Epithelial cell of proximal tubule (primary cell): ENCODE measurements around the gene SRSF8. TPM values are rescaled to one million over a fixed set of nuclear protein-coding genes. Genes with fewer than 3 reads are reported as not detected.

ENCODE experiments used
- DNase-seq: peaks from one replicate; pipeline ENCODE4 v3.0.0-alpha.2; 2011; ENCODE audit warnings: low read depth
- H3K4me3 ChIP-seq: 2 replicates; pipeline ENCODE4 v1.5.1; 2011; ENCODE audit warnings: low read depth, mild to moderate bottlenecking, low read length
- total RNA-seq: library from RNA; depleted of rRNA; stranded (reverse); fragments of >200 nt; gene quantifications from 2 replicates; pipeline ENCODE4 v1.2.3, GENCODE V29; 2015
- TF ChIP-seq, protein P1 (sequence below): conservative IDR thresholded peaks from 2 replicates; pipeline ENCODE4 v1.5.1; 2012; ENCODE audit warnings: low read depth, mild to moderate bottlenecking, low read length

SRSF8 gene
- total RNA-seq, 1 donor from 2014 or later = 16.9 TPM

DNA sequence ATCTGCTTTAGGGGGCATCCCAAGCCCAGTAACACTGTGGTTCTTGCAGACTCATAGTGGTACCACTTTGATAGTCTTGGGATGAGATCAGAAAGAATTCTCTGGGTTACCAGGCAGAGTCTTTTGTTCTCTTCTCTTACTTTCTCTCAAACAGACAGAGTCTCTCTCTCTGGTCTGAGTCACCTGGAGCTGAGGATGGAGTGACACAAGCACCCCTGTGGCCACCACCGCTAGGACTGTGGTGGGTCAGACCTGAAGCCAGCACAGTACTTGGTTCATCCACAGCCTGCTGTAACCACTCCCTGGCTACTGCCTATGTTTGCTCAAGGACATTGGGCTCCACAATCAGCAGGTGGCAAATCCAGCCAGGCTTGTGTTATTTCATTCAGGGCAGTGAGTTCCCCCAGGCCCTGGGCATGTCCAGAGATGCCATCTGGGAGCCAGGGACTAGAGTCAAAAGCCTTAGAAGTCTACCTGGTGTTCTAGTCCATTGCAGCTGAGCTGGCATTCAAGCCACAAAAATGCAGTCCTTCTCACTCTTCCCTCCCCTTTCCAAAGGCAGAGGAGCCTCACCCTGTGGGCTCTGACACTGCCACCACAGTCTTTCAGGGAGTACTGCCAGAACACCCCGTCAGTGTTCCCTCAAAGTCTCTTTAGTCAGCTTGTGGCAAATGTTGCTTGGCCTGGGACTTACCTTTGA lies 52.8 kb downstream of the SRSF8 start:
- TF ChIP-seq, protein P1, sequence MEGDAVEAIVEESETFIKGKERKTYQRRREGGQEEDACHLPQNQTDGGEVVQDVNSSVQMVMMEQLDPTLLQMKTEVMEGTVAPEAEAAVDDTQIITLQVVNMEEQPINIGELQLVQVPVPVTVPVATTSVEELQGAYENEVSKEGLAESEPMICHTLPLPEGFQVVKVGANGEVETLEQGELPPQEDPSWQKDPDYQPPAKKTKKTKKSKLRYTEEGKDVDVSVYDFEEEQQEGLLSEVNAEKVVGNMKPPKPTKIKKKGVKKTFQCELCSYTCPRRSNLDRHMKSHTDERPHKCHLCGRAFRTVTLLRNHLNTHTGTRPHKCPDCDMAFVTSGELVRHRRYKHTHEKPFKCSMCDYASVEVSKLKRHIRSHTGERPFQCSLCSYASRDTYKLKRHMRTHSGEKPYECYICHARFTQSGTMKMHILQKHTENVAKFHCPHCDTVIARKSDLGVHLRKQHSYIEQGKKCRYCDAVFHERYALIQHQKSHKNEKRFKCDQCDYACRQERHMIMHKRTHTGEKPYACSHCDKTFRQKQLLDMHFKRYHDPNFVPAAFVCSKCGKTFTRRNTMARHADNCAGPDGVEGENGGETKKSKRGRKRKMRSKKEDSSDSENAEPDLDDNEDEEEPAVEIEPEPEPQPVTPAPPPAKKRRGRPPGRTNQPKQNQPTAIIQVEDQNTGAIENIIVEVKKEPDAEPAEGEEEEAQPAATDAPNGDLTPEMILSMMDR = no peak
- DNase-seq = no peak
- H3K4me3 ChIP-seq = no peak overlapping the region

Other genes starting within 250 kb of the SRSF8 start
- 37.0 and 48.5 TPM in 2 replicates for gene CWC15, start 93.4 kb upstream of the SRSF8 start, total RNA-seq
- gene KDM4D, start 93.2 kb upstream of the SRSF8 start, total RNA-seq = 1.7 and 1.8 TPM in 2 replicates
- gene KDM4E, start 41.7 kb upstream of the SRSF8 start, total RNA-seq = not detected in 2 replicates
- not detected in 2 replicates for gene KDM4F, start 17.5 kb upstream of the SRSF8 start, total RNA-seq
- 23.2 and 36.6 TPM in 2 replicates for gene ENDOD1, start 22.9 kb downstream of the SRSF8 start, total RNA-seq
- 1.6 and 4.9 TPM in 2 replicates for gene SESN3, start 164.3 kb downstream of the SRSF8 start, total RNA-seq